ENCODE results near the gene NFKBIL1.
"Not testable (repeated sequence)": the region's sequence is repeated elsewhere in the genome, so short reads cannot be mapped to it uniquely, and the experiment has no call there.

Gene NFKBIL1

DNA sequence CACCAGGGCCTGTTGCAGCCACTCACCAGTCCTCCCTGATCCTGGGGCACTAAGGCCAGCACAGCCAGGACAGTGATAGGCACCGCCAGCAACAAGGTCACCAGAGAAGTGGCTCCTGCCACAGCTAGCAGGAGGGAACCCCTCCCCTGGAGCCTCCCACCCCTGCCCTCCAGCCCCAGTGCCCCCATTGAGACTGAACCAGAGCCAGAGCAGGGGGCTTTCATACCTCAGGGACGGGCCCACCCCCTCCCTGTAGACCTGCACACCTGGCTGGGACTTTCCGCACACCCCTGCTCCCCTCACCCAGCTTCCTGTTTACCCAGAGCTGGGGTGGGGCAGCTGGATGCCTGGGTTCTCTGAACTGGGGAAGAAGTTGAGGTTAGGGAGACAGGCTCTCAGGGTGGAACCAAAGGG is 34.8 kb downstream of the NFKBIL1 start, which contains the start of gene LTB:
Gene LTB (minus strand): TSS at position 195 of the 414 bp plus-strand sequence. CDS start 7 bp downstream, at position 188.
- no peak for DNase-seq

DNA sequence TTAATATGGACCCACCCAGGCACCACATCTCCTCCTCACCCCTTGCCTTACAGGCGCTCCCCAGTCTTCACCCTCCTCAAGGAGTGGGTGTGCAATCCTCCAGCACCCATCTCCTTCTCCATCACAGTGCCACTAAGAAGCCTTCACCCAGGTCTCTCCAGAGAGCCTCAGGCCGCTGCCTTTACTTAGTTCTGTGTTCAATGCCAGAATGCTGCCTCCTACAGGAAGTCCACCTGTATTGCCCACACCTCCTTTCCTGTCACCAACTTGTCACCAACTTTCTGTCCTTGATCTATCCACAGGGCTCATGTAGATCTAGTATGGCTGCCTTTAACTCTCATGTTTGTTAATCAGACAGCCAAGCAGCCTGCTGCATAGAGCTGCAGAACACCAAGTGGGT is 38.1 kb downstream of the NFKBIL1 start:
- DNase-seq = no peak

GRCh38 chr6:31586008-31586407 is 38.6 kb downstream of the NFKBIL1 start, which contains the start of gene LST1:
LST1 (plus strand) TSS chr6:31586277; CDS start chr6:31587300, 1,023 bp downstream.
- no peak for DNase-seq

GRCh38 chr6:31586599-31587281 is 39.3 kb downstream of the NFKBIL1 start:
- no peak for DNase-seq

- DNase-seq = no peak
These were observed 40.7 kb downstream of the NFKBIL1 start for GRCh38 chr6:31587791-31588777.

DNA sequence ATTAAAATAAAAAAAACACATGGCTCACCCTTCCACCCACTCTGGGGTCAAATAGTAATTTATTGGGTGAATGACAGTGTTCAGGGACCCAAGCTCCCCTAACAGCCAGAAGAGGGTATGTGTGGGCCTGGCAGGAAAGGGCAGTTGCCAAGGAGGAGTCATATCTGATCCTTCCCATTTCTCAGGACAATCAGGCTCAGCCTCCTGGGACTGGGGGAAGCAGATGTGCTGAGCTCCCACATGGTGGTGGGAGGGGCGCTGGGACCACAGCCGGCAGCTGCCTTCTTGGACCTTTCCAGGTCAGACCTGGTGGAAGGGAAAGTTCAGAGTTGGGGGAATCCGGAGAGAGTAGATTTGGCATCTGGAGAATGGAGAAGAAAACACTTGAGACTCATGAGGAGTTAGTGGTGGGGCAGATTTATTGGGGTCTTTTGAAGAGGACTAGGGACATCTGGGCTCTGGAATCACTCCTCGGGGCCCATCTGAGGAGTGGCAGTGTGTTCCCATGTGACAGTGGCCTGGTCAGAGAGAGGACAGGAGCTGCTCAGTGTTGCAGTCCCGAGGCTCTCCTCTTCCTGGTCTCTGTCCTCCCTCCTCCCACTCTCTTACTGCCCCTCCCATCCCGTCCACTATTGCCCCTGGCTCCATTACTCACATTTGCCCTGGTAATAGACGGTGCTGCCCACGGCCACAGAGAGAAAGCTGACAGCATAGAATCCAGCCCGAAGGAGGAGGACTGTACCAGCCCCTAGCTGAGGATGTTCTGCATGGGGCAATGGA is 41.7 kb downstream of the NFKBIL1 start:
- no peak for DNase-seq

GRCh38 chr6:31590691-31591090 is 43.3 kb downstream of the NFKBIL1 start:
- DNase-seq = not testable (repeated sequence)

GRCh38 chr6:31592396-31592771 is 45.0 kb downstream of the NFKBIL1 start:
- no peak for DNase-seq

DNA sequence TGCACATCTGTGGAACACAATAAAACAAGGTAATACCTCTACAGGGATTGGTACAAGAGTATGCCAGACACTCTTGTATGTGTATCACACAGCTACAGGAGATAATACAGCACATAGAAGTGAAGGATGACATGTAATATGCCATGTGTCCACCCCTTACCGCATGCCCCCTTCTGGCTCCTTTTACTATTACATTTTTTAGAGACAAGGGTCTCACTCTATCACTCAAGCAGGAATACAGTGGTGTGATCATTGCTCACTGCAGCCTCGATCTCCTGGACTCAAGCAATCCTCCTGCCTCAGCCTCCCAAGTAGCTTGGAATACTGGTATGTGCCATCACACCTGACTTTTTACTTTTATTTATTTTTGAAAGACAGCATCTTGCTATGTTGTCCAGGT is 49.6 kb downstream of the NFKBIL1 start:
- DNase-seq = peak; percentile 34

- DNase-seq = no peak
These were observed 59.9 kb downstream of the NFKBIL1 start for GRCh38 chr6:31607317-31607716.
